Neural cell (in vitro differentiated cells): ENCODE results near the gene RNASEH1. TPM values are rescaled to one million over a fixed set of nuclear protein-coding genes. Genes with fewer than 3 reads are reported as not detected.

ENCODE experiments used
- H2AFZ ChIP-seq: fragments of 200-600, 300-800 bp; sonication (generic), shearing (Covaris generic); 2 replicates; pipeline ENCODE4 v1.6.0; 2014; ENCODE audit warnings: low read depth, mild to moderate bottlenecking, antibody characterized with exemption, low read length, moderate library complexity
- H3F3A ChIP-seq: fragments of 200-600 bp; shearing (Covaris generic); 2 replicates; pipeline ENCODE4 v1.6.1; 2016; ENCODE audit warnings: mild to moderate bottlenecking, moderate library complexity, mixed read lengths, antibody characterized with exemption, low read length; ENCODE audit not compliant: insufficient read depth, poor library complexity, severe bottlenecking
- H3K27ac ChIP-seq: fragments of 200-600, 300-800 bp; sonication (generic), shearing (Covaris generic); 2 replicates; pipeline ENCODE4 v1.5.1; 2014; ENCODE audit warnings: mild to moderate bottlenecking, low read length, moderate library complexity
- H3K27me3 ChIP-seq: fragments of 300-800, 200-600 bp; sonication (generic), shearing (Covaris generic); 2 replicates; pipeline ENCODE4 v1.6.0; 2014; ENCODE audit warnings: mild to moderate bottlenecking, low read depth, low read length, moderate library complexity; ENCODE audit not compliant: insufficient read depth
- H3K36me3 ChIP-seq: fragments of 300-800, 200-600 bp; sonication (generic), shearing (Covaris generic); 2 replicates; pipeline ENCODE4 v1.5.1; 2014; ENCODE audit warnings: mild to moderate bottlenecking, antibody characterized with exemption, low read length, moderate library complexity; ENCODE audit not compliant: insufficient read depth
- H3K4me2 ChIP-seq: fragments of 300-800, 200-600 bp; sonication (generic), shearing (Covaris generic); 2 replicates; pipeline ENCODE4 v1.6.0; 2014; ENCODE audit warnings: mild to moderate bottlenecking, low read length
- H3K4me3 ChIP-seq: fragments of 300-800, 200-600 bp; sonication (generic), shearing (Covaris generic); 2 replicates; pipeline ENCODE4 v1.5.1; 2014; ENCODE audit warnings: mild to moderate bottlenecking, low read length, moderate library complexity
- H3K79me2 ChIP-seq: fragments of 200-600 bp; shearing (Covaris generic); replicated peaks from 2 replicates; pipeline ENCODE4 v1.6.0; 2014; ENCODE audit warnings: mild to moderate bottlenecking, low read length, moderate library complexity; ENCODE audit not compliant: insufficient read depth
- H3K9ac ChIP-seq: fragments of 300-800, 200-600 bp; sonication (generic), shearing (Covaris generic); 2 replicates; pipeline ENCODE4 v1.6.1; 2016; ENCODE audit warnings: mild to moderate bottlenecking, low read length, mixed read lengths
- H3K9me2 ChIP-seq: fragments of 200-600 bp; shearing (Covaris generic); 2 replicates; pipeline ENCODE4 v1.6.1; 2016; ENCODE audit warnings: mild to moderate bottlenecking, low read length, mixed read lengths; ENCODE audit not compliant: insufficient read depth
- H3K9me3 ChIP-seq: fragments of 200-600, 300-800 bp; sonication (generic), shearing (Covaris generic); 2 replicates; pipeline ENCODE4 v1.6.1; 2016; ENCODE audit warnings: mild to moderate bottlenecking, mixed run types, low read length, moderate library complexity, mixed read lengths
- H4K20me1 ChIP-seq: fragments of 200-600 bp; shearing (Covaris generic); 2 replicates; pipeline ENCODE4 v1.6.1; 2016; ENCODE audit warnings: mild to moderate bottlenecking, mixed run types; ENCODE audit not compliant: insufficient read depth
- EP300 ChIP-seq: fragments of 450-650 bp; conservative IDR thresholded peaks from 2 replicates; pipeline ENCODE4 v1.6.1; 2014; ENCODE audit warnings: antibody characterized with exemption, mild to moderate bottlenecking, moderate library complexity; ENCODE audit not compliant: poor library complexity, severe bottlenecking
- EZH2 ChIP-seq: fragments of 200-600, 300-800 bp; shearing (Covaris generic), sonication (generic); IDR thresholded peaks from 2 replicates; pipeline ENCODE4 v1.6.1; 2014; ENCODE audit warnings: antibody characterized with exemption, low read length, borderline replicate concordance, mild to moderate bottlenecking; ENCODE audit not compliant: insufficient read depth, poor library complexity, severe bottlenecking
- MXI1 ChIP-seq: fragments of 450-650 bp; conservative IDR thresholded peaks from 2 replicates; pipeline ENCODE4 v1.6.1; 2014; ENCODE audit warnings: antibody characterized with exemption, mild to moderate bottlenecking; ENCODE audit not compliant: poor library complexity, severe bottlenecking
- POLR2AphosphoS5 ChIP-seq: IDR thresholded peaks from 2 replicates; pipeline ENCODE4 v1.6.1; 2012
- RAD21 ChIP-seq: fragments of 450-650 bp; conservative IDR thresholded peaks from 2 replicates; pipeline ENCODE4 v1.6.1; 2014; ENCODE audit warnings: antibody characterized with exemption, mild to moderate bottlenecking, moderate library complexity
- SMC3 ChIP-seq: fragments of 450-650 bp; conservative IDR thresholded peaks from 2 replicates; pipeline ENCODE4 v1.6.1; 2014; ENCODE audit warnings: antibody characterized with exemption, mild to moderate bottlenecking, moderate library complexity; ENCODE audit not compliant: poor library complexity
- TAF1 ChIP-seq: IDR thresholded peaks from 2 replicates; pipeline ENCODE4 v1.6.1; 2012; ENCODE audit warnings: low read depth
- polyA plus RNA-seq: library from polyadenylated mRNA; depleted of rRNA; stranded (reverse); fragments of >200 nt; gene quantifications from 2 replicates; pipeline ENCODE4 v1.2.3, GENCODE V29; 2014
- TF ChIP-seq, protein P1 (sequence below): IDR thresholded peaks from 2 replicates; pipeline ENCODE4 v1.6.1; 2012; ENCODE audit warnings: borderline replicate concordance
- TF ChIP-seq, protein P2 (sequence below): fragments of 450-650 bp; IDR thresholded peaks from 2 replicates; pipeline ENCODE4 v1.5.1; 2014; ENCODE audit warnings: antibody characterized with exemption, mild to moderate bottlenecking, moderate library complexity; ENCODE audit not compliant: poor library complexity, severe bottlenecking

RNASEH1 gene
- polyA plus RNA-seq, 1 donor from 2014 or later: 23.4 TPM

DNA sequence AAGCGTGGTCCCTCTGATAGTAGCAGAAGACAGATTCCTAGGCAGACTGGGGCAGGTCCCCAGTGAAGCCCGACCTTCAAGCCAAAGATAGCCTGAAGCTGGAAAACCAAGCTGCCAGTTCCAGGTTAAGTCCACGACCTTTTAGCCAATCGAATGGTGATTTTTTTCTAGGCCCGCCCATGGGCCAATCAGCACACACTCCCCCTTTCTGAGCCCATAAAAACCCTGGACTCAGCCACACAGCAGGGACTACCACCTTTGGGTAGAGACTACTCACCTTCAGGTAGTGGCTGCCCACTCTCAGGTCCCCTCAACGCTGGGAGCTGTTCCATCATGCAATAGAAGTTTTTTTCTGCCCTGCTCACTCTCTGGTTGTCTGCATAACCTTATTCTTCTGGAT, 24.3 kb downstream of the RNASEH1 start:
- Histone ChIP-seq H3F3A (no peaks in the 10 kb centered on the region), H3K4me3 (no peak overlapping the region), H2AFZ (no peak overlapping the region), H3K9ac (no peak overlapping the region), H4K20me1 (no peaks in the 10 kb centered on the region), H3K4me2 (no peak overlapping the region), H3K27ac (no peak overlapping the region), H3K27me3 (no peaks in the 10 kb centered on the region), H3K79me2 (no peaks in the 10 kb centered on the region), H3K9me3 (no peaks in the 10 kb centered on the region), H3K36me3 (no peaks in the 10 kb centered on the region), H3K9me2 (no peaks in the 10 kb centered on the region)
- TF ChIP-seq RAD21 (no peak), EP300 (no peak), POLR2AphosphoS5 (no peak), EZH2 (no peak), MXI1 (no peak), TAF1 (no peak), SMC3 (no peak)
- TF ChIP-seq, protein P1, sequence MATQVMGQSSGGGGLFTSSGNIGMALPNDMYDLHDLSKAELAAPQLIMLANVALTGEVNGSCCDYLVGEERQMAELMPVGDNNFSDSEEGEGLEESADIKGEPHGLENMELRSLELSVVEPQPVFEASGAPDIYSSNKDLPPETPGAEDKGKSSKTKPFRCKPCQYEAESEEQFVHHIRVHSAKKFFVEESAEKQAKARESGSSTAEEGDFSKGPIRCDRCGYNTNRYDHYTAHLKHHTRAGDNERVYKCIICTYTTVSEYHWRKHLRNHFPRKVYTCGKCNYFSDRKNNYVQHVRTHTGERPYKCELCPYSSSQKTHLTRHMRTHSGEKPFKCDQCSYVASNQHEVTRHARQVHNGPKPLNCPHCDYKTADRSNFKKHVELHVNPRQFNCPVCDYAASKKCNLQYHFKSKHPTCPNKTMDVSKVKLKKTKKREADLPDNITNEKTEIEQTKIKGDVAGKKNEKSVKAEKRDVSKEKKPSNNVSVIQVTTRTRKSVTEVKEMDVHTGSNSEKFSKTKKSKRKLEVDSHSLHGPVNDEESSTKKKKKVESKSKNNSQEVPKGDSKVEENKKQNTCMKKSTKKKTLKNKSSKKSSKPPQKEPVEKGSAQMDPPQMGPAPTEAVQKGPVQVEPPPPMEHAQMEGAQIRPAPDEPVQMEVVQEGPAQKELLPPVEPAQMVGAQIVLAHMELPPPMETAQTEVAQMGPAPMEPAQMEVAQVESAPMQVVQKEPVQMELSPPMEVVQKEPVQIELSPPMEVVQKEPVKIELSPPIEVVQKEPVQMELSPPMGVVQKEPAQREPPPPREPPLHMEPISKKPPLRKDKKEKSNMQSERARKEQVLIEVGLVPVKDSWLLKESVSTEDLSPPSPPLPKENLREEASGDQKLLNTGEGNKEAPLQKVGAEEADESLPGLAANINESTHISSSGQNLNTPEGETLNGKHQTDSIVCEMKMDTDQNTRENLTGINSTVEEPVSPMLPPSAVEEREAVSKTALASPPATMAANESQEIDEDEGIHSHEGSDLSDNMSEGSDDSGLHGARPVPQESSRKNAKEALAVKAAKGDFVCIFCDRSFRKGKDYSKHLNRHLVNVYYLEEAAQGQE: no peak
- TF ChIP-seq, protein P2, sequence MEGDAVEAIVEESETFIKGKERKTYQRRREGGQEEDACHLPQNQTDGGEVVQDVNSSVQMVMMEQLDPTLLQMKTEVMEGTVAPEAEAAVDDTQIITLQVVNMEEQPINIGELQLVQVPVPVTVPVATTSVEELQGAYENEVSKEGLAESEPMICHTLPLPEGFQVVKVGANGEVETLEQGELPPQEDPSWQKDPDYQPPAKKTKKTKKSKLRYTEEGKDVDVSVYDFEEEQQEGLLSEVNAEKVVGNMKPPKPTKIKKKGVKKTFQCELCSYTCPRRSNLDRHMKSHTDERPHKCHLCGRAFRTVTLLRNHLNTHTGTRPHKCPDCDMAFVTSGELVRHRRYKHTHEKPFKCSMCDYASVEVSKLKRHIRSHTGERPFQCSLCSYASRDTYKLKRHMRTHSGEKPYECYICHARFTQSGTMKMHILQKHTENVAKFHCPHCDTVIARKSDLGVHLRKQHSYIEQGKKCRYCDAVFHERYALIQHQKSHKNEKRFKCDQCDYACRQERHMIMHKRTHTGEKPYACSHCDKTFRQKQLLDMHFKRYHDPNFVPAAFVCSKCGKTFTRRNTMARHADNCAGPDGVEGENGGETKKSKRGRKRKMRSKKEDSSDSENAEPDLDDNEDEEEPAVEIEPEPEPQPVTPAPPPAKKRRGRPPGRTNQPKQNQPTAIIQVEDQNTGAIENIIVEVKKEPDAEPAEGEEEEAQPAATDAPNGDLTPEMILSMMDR: no peak

DNA sequence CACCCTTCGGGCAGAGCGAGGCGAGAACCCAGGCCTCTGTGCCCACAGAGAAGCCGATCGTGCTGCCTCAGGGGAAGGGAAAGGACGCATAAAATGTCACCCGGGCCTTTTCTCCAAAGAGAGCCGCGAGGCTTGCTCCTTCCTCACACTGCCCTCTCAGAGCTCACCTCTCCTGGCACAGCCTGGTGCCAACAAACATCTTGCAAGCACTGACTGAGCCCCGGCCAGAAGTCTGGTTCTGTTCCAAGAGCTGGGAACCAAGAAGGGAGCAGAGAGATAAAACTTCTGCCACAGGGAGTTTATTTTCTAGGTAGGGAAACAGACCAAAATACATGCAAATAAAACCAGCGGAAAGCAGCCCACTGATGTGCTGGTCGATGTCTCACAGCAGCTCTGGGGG, 25.2 kb downstream of the RNASEH1 start:
- H3K36me3 ChIP-seq: no peaks in the 10 kb centered on the region

More for the DNA sequence above, 25.2 kb downstream of the RNASEH1 start:
- no peaks in the 10 kb centered on the region for H3K27me3 ChIP-seq
- TF ChIP-seq TAF1 (no peak), EZH2 (no peak), POLR2AphosphoS5 (no peak), EP300 (no peak), MXI1 (no peak), RAD21 (no peak), SMC3 (no peak)
- TF ChIP-seq, protein P2: no peak
- TF ChIP-seq, protein P1: no peak
- H3K9me3 ChIP-seq: no peaks in the 10 kb centered on the region
- H3K4me3 ChIP-seq: no peak overlapping the region
- no peaks in the 10 kb centered on the region for H3F3A ChIP-seq
- no peak overlapping the region for H3K4me2 ChIP-seq
- no peaks in the 10 kb centered on the region for H4K20me1 ChIP-seq
- H3K79me2 ChIP-seq: no peaks in the 10 kb centered on the region
- no peak overlapping the region for H3K27ac ChIP-seq
- no peaks in the 10 kb centered on the region for H3K9me2 ChIP-seq
- no peak overlapping the region for H2AFZ ChIP-seq
- no peak overlapping the region for H3K9ac ChIP-seq
